Adrenal gland (tissue), 12 donors: Measurements from ENCODE around the gene DEPP1. TPM values are rescaled to one million over a fixed set of nuclear protein-coding genes. Genes with fewer than 3 reads are reported as not detected.

ENCODE experiments used
- DNase-seq, 7 donors: peaks; one replicate each; pipeline ENCODE4 v3.0.0-alpha.2; 2019 to 2020
- H3K27ac ChIP-seq, 5 donors: fragments of 200-600 bp; sonication (generic) in 4 of 5; 1 replicate in 3 of 5; 2 replicates in 2 of 5; pipeline versions ENCODE4 v1.5.1 to v1.8.0; 2016 to 2020; ENCODE audit warnings: mild to moderate bottlenecking in 1 of 5
- H3K27me3 ChIP-seq: fragments of 200-600 bp; 2 replicates; pipeline ENCODE4 v1.8.0; 2021
- H3K36me3 ChIP-seq, 2 donors: fragments of 200-600 bp; replicated peaks in 1 of 2; 1 replicate in 1 of 2; 2 replicates in 1 of 2; pipeline versions ENCODE4 v1.5.1 to v1.8.0; 2018 to 2022
- H3K4me1 ChIP-seq, 2 donors: fragments of 200-600 bp; replicated peaks in 1 of 2; 1 replicate in 1 of 2; 2 replicates in 1 of 2; pipeline versions ENCODE4 v1.5.1 to v1.8.0; 2018 to 2021
- H3K4me3 ChIP-seq, 4 donors: fragments of 200-600 bp; sonication (generic) in 3 of 4; one replicate each; pipeline ENCODE4 v1.5.1; 2016 to 2018
- H3K9me3 ChIP-seq, 3 donors: fragments of 200-600 bp; sonication (generic) in 1 of 3; replicated peaks in 1 of 3; 1 replicate in 2 of 3; 2 replicates in 1 of 3; pipeline versions ENCODE4 v1.5.1 to v1.8.0; 2016 to 2021
- CTCF ChIP-seq, 6 experiments: fragments of 450-650 bp in 4 of 6; fragments of 200-600 bp in 2 of 6; sonication (generic) in 1 of 6; IDR thresholded peaks; 1 replicate in 5 of 6; 2 replicates in 1 of 6; pipeline versions ENCODE4 v1.5.1 to v1.8.0; 2016 to 2021; ENCODE audit warnings: antibody characterized with exemption in 6 of 6, mild to moderate bottlenecking in 2 of 6, moderate library complexity in 1 of 6
- POLR2A ChIP-seq, 2 donors: fragments of 450-650 bp; IDR thresholded peaks; one replicate each; pipeline ENCODE4 v1.6.1; 2017; ENCODE audit warnings: antibody characterized with exemption in 2 of 2, mild to moderate bottlenecking in 2 of 2, moderate library complexity in 1 of 2
- WGBS, 4 donors: extraction: QIAGEN DNeasy Blood & Tissue Kit in 2 of 4; methylation state at CpG; one replicate each; pipeline versions ENCODE4 v1.1.5 to v1.1.7; 2013 to 2017; 5-methylcytosine and 5-hydroxymethylcytosine counted together
- intact Hi-C, 2 donors: fragments of 100-400 bp; cut with DNase I; formaldehyde crosslinking; loops; one replicate each; pipeline versions ENCODE4 v1.14.1 to v1.15.0; 2022 to 2023
- polyA plus RNA-seq, 3 donors: library from polyadenylated mRNA; stranded (reverse); fragments of 200-250 nt in 2 of 3; fragments of 350-450 nt in 1 of 3; fragmentation: Illumina TruSeq in 1 of 3; extraction: RNeasy Lipid Tissue Mini Kit (QIAGEN cat#74804) in 1 of 3; gene quantifications; one replicate each; pipeline ENCODE4 v1.2.3, GENCODE V29; 2013 to 2014
- total RNA-seq, 9 donors: library from RNA; depleted of rRNA in 4 of 9; stranded (reverse); fragments of >200 nt in 4 of 9; fragments of 120-200 nt in 1 of 9; fragmentation: NEBNext Ultra II Directional in 1 of 9; extraction: Animal tissue kit (Norgen Biotek cat#: 25700) in 1 of 9; gene quantifications; one replicate each; pipeline versions ENCODE4 v1.1.0 to v1.2.4, GENCODE V29; 2013 to 2023
- donor health status: healthy with polysubstance abuse.
- donor health status: Bipolar disorder and iron deficiency.
- donor health status: DM: yes; HTN: yes; CAD: no.
- donor health status: DM: no; HTN: no; CAD: no.
- donor health status: DM: no; HTN: no; CAD: no.
- donor health status: DM: yes; HTN: yes; CAD: no.

Gene DEPP1
- total and polyA plus RNA-seq, 12 donors, result 7.4 to 179 (median 53.9) TPM

- TF ChIP-seq POLR2A (IDR thresholded peaks at IDR 0.05) (no peak), CTCF (IDR thresholded peaks at IDR 0.05) (no peak)
- Histone ChIP-seq H3K9me3 (no peaks in the 10 kb centered on the region), H3K36me3 (peaks cover 0 to 22% of the 10 kb centered on the region in 2 donors), H3K4me3 (no peak overlapping the region), H3K4me1 (peaks cover 16 to 49% of the 10 kb centered on the region in 2 donors), H3K27ac (no peak overlapping the region), H3K27me3 (no peaks in the 10 kb centered on the region)
- intact Hi-C loops, result loop anchor here in 1 of 2 donors (5.0 kb wide), 1 partner anchor 40 kb away; no protein-coding TSS in a partner anchor
- 93 to 98% (median 95%) methylated on average over 11 to 12 of the region's 12 CpGs for WGBS, 4 donors
- peak in 1 of 7 donors; percentile 10 for DNase-seq
These were observed 6.5 kb downstream of the DEPP1 start for GRCh38 chr10:44971935-44972757.

GRCh38 chr10:44971434-44971833 lies 7.2 kb downstream of the DEPP1 start:
- 85 to 96% (median 94%) methylated on average over 7 to 11 of the region's 11 CpGs for WGBS, 4 donors
- TF ChIP-seq POLR2A (IDR thresholded peaks at IDR 0.05), result no peak
- TF ChIP-seq CTCF (IDR thresholded peaks at IDR 0.05), result no peak
- Histone ChIP-seq H3K36me3 (peaks cover 0 to 17% of the 10 kb centered on the region in 2 donors), H3K4me1 (peaks cover 16 to 47% of the 10 kb centered on the region in 2 donors), H3K27ac (no peak overlapping the region), H3K9me3 (no peaks in the 10 kb centered on the region), H3K27me3 (no peaks in the 10 kb centered on the region), H3K4me3 (no peak overlapping the region)
- intact Hi-C loops, result loop anchor here in 1 of 2 donors (5.0 kb wide), 1 partner anchor 39 kb away; no protein-coding TSS in a partner anchor
- DNase-seq, result no peak

GRCh38 chr10:44970812-44971395 lies 7.7 kb downstream of the DEPP1 start:
- Histone ChIP-seq H3K9me3 (no peaks in the 10 kb centered on the region), H3K36me3 (peaks cover 0 to 13% of the 10 kb centered on the region in 2 donors), H3K4me3 (no peak overlapping the region), H3K4me1 (peaks cover 16 to 47% of the 10 kb centered on the region in 2 donors), H3K27me3 (no peaks in the 10 kb centered on the region), H3K27ac (no peak overlapping the region)
- 92 to 96% (median 94%) methylated on average over 6 to 8 of the region's 8 CpGs for WGBS, 4 donors
- intact Hi-C loops, result loop anchor here in 1 of 2 donors (5.0 kb wide), 1 partner anchor 39 kb away; no protein-coding TSS in a partner anchor
- TF ChIP-seq POLR2A (IDR thresholded peaks at IDR 0.05) (no peak), CTCF (IDR thresholded peaks at IDR 0.05) (no peak)
- DNase-seq, result no peak

GRCh38 chr10:44969854-44970253 lies 8.8 kb downstream of the DEPP1 start:
- intact Hi-C loops, result loop anchor here in 1 of 2 donors (5.0 kb wide), 1 partner anchor 38 kb away; no protein-coding TSS in a partner anchor
- H3K36me3 ChIP-seq, result peaks cover 0 to 13% of the 10 kb centered on the region in 2 donors
- H3K4me1 ChIP-seq, result peaks cover 16 to 50% of the 10 kb centered on the region in 2 donors
- H3K4me3 ChIP-seq, result no peak overlapping the region
- peak overlapping the region in 1 of 5 donors; percentile 79 for H3K27ac ChIP-seq
- no peak for TF ChIP-seq CTCF (IDR thresholded peaks at IDR 0.05)
- no peak for TF ChIP-seq POLR2A (IDR thresholded peaks at IDR 0.05)
- WGBS, 4 donors, result 74 to 88% (median 79%) methylated on average over 4 to 9 of the region's 9 CpGs
- H3K9me3 ChIP-seq, result no peaks in the 10 kb centered on the region
- DNase-seq, result no peak
- H3K27me3 ChIP-seq, result no peaks in the 10 kb centered on the region
